ENCODE results near the gene SH3GL1. TPM values are rescaled to one million over a fixed set of nuclear protein-coding genes. Genes with fewer than 3 reads are reported as not detected.
A peak's percentile ranks its signal among the peaks of the same experiment; 100 is the strongest.

Gene SH3GL1
- total RNA-seq (2014; rRNA removed; shearing (Covaris generic)), result 33.0 and 37.6 TPM in 2 replicates
- 94.1 and 101 TPM in 2 replicates for polyA plus RNA-seq (2015; cell fraction: cytosol; rRNA removed)
- 36.7 and 42.3 TPM in 2 replicates for polyA plus RNA-seq (2015; cell fraction: nucleus; rRNA removed)

DNA sequence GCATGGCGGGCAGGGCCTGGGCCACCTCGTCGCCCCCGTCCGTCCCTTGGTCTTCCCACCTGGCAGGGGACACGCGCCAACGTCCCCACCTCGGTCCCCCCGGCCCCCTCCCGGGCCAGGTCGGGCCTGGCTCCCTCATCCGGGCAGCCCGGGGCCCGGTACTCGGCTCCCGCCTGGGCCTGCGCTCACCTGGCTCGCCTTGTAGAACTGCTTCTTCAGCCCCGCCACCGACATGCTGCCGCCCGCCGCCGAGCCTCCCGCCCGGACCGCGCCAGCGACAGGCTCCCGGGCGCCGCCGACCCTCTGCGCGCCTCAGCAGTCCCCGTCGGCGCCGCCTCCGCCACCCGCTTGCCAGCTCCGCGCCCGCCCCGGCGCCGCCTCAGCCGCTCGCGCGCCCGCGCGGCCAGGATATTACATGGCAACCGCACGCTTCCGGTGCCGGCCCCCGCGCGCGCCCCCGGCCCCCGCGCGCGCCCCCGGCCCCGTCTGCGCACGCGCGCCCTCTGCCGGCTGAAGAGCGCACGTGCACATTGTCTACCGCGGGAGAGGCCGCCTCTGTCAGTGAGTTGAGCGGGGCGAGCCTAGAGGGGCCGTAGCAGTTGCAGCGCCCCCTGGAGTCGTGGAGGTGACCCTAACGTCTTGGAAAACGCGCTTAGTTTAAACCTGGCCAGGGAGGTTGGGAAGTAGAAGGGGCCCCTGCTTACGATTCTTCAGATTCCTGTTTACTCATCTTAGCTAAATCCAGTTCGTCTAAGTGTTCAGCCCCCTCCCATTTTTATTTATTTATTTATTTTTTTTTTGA lies at the start of gene SH3GL1:
Gene SH3GL1, minus strand, starts transcription at position 413 of the 802 bp plus-strand sequence. Its CDS starts 179 bp downstream, at position 234.
- in situ Hi-C loops (cut with HindIII; ENCODE audit: low pct_unique_long_range_greater_than_20kb, low sequenced_read_pairs), result no loop called here

DNA sequence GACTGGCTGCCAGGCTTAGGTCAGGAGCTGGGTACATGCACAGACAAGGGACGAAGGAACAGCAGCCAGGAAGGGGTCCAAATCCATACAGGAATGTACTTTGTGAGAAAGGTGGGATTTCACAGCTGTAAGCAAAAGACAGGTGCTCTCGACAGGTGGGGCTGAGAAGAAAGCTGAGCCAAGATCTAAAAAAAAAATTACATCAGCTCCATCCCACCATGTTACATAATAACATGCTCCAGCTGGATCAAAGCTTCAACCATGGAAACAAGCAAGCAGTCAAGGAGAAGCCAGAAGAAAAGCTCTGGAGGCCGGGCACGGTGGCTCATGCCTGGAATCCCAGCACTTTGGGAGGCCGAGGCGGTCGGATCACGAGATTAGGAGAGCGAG lies 49.3 kb upstream of the SH3GL1 start:
- in situ Hi-C loops (cut with HindIII; ENCODE audit: low pct_unique_long_range_greater_than_20kb, low sequenced_read_pairs), result no loop called here
- no peak for DNase-seq (ENCODE audit: low read depth, low spot score)

More for the DNA sequence above, at the start of gene SH3GL1:
- peak; percentile 84 for DNase-seq (ENCODE audit: low read depth, low spot score)

DNA sequence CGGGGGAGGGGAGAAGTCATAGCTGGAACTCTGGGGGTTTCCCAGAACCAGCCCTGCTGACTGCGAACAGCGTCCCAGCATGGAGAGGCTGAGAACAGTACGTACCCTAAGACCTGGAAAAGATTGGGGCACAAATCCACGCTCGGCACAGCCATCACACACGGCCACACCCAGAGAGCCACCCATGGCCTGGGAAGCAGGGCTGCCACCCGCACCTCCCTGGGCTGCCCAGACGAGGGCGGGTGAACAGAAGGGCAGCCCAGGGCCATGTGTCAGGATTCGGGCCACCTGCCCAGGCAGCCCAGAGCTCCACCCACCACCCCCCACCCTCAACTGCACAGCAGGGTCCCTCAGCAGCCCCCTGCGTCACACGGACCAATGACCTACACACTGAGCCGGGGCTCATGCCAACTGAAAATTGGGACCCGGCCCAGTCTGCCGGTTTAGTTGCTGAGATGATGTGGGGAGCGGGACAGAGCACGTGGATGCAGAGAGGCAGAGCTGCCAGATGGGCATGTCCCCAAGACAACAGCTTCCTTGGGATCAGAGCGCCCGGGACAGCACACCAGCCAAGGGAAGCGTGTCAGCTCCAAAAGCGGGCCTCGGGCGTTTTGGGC lies 48.8 kb upstream of the SH3GL1 start:
- in situ Hi-C loops (cut with HindIII; ENCODE audit: low pct_unique_long_range_greater_than_20kb, low sequenced_read_pairs), result no loop called here
- no peak for DNase-seq (ENCODE audit: low read depth, low spot score)

GRCh38 chr19:4448147-4448985 lies 48.0 kb upstream of the SH3GL1 start:
- DNase-seq (ENCODE audit: low read depth, low spot score), result no peak
- in situ Hi-C loops (cut with HindIII; ENCODE audit: low pct_unique_long_range_greater_than_20kb, low sequenced_read_pairs), result no loop called here

GRCh38 chr19:4447327-4448146 lies 47.2 kb upstream of the SH3GL1 start:
- in situ Hi-C loops (cut with HindIII; ENCODE audit: low pct_unique_long_range_greater_than_20kb, low sequenced_read_pairs), result no loop called here
- DNase-seq (ENCODE audit: low read depth, low spot score), result no peak

- in situ Hi-C loops (cut with HindIII; ENCODE audit: low pct_unique_long_range_greater_than_20kb, low sequenced_read_pairs), result no loop called here
Observed at GRCh38 chr19:4446704-4447200, 46.4 kb upstream of the SH3GL1 start.

GRCh38 chr19:4445963-4446703 lies 45.8 kb upstream of the SH3GL1 start:
- in situ Hi-C loops (cut with HindIII; ENCODE audit: low pct_unique_long_range_greater_than_20kb, low sequenced_read_pairs), result no loop called here
- no peak for DNase-seq (ENCODE audit: low read depth, low spot score)

More at GRCh38 chr19:4446704-4447200, 46.4 kb upstream of the SH3GL1 start:
- no peak for DNase-seq (ENCODE audit: low read depth, low spot score)

DNA sequence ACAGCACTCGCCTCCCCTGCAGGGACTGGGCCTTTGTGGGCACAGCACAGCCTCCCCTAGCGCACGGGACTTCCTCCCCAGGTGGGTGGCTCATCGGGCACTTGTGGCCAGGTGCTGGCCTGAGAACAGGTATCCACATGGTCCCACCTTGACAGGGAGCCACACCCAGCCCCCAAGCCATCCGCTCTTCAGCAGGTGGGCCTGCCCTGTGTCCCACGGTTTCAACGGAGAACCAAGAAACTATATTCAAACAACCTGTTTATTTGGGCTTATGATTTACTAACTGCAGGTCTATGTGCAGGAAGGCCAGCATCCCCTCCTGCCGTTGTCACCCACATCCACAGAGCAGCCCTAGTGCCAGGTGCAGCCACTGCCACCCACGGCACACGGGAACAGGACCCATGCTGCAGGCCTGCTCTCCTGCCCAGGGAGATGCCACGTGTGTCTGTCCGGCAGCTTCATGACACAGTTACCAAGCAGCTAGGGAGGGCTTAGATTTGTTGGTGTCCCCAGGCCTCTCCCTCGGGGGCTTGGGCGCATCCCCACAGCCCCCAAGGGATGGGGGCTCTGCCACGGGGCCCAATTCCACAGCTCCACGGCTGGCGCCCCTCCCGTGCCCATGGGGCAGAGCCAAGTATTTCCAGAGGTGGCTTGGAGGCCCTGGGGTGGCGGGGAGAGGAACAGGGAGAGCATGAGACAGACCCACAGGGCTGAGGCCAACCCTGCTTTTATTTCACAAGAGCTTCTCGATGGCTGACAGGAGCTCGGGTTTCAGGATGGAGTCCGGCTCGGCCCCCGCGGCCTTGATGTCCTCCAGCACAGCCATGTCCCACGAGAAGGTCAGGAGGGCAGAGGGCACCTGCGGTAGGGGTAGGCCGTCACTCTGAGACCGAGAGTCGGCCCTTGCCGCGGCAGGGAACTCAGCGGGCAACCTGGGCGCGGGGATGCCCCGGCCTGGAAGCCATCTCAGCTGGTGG lies 44.7 kb upstream of the SH3GL1 start:
- no peak for DNase-seq (ENCODE audit: low read depth, low spot score)
- in situ Hi-C loops (cut with HindIII; ENCODE audit: low pct_unique_long_range_greater_than_20kb, low sequenced_read_pairs), result no loop called here

GRCh38 chr19:4443966-4444764 lies 43.8 kb upstream of the SH3GL1 start:
- DNase-seq (ENCODE audit: low read depth, low spot score), result no peak
- in situ Hi-C loops (cut with HindIII; ENCODE audit: low pct_unique_long_range_greater_than_20kb, low sequenced_read_pairs), result no loop called here

GRCh38 chr19:4443188-4443587 lies 42.8 kb upstream of the SH3GL1 start:
- no peak for DNase-seq (ENCODE audit: low read depth, low spot score)
- in situ Hi-C loops (cut with HindIII; ENCODE audit: low pct_unique_long_range_greater_than_20kb, low sequenced_read_pairs), result no loop called here

DNA sequence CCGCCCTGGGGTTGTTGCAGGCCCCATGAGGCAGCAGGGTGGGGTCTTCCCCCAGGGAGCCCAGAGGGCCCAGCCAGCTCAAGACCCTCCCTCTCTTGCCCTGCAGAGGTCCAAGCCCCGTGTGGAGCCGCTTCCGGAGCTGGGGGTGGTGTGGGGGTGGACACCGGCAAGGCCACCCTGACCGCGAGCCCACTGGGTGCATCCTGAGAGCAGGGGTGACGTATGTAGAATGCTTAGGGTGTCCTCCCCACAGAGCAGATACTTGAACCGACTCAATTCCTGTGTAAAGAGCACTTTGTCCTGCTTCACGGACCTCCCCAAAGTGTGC lies 42.4 kb upstream of the SH3GL1 start:
- in situ Hi-C loops (cut with HindIII; ENCODE audit: low pct_unique_long_range_greater_than_20kb, low sequenced_read_pairs), result no loop called here
- DNase-seq (ENCODE audit: low read depth, low spot score), result no peak

DNA sequence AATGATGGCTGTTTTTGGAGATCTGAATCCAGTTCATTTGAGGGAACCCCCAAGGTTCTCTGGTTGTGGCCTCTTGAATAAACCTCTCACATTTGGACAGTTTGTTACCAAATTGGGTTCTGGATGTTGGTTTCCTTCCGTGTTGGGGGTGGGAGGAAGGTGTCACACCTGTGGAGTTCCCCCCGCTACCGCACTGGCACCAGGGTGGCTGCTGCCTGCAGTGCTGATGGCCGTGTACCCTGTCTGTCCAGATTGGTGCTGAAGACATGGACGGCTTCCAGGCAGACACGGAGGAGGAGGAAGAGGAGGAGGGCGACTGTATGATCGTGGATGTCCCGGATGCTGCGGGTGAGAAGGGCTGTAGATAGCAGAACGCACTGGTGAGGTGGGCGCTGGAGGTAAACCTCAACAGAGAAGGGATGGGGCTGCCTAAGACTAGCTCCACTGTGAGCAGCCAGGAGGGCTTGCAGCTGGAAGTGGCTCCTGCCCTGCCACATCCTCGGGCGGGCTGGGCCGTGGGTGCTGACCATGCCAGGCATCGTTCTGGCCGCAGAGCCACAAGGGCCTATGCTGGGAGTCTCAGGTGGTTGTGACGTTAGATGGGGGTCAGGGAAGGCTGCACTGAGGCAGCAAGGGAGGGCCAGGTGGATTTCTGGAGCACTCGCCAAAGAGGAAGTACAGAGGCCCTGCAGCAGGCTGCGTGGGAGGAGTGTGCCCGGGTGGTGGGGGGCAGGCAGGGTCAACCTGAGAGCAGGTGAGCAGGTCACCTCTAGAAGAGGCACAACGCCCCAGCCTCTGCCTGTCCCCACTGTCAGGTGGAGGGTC lies 41.9 kb upstream of the SH3GL1 start:
- no peak for DNase-seq (ENCODE audit: low read depth, low spot score)

DNA sequence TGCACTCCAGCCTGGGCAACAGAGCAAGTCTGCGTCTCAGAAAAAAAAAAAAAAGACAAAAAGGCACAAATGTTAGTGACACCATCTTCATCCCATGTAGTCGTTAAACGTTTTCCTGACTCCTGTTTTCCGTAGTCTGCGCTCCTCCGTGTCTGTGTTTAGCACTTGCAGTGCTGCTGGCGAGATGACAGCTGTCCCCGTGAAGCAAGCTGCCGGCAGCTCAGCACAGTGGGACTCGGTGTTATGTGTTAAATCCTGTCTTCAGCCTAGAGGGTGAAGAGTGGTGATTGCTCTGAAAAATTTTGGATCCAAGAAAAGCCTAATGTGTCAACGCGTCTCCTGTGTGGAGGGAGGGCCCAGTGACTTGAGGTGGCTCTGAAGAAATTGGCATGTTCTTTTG lies 38.9 kb upstream of the SH3GL1 start:
- DNase-seq (ENCODE audit: low read depth, low spot score), result no peak
- in situ Hi-C loops (cut with HindIII; ENCODE audit: low pct_unique_long_range_greater_than_20kb, low sequenced_read_pairs), result no loop called here

More for the DNA sequence above, 41.9 kb upstream of the SH3GL1 start:
- in situ Hi-C loops (cut with HindIII; ENCODE audit: low pct_unique_long_range_greater_than_20kb, low sequenced_read_pairs), result no loop called here

GRCh38 chr19:4437103-4437502 lies 36.8 kb upstream of the SH3GL1 start:
- no peak for DNase-seq (ENCODE audit: low read depth, low spot score)
- in situ Hi-C loops (cut with HindIII; ENCODE audit: low pct_unique_long_range_greater_than_20kb, low sequenced_read_pairs), result no loop called here

Measured in SK-MEL-5 (cell line).